ENCODE data around the gene CKLF.

DNA sequence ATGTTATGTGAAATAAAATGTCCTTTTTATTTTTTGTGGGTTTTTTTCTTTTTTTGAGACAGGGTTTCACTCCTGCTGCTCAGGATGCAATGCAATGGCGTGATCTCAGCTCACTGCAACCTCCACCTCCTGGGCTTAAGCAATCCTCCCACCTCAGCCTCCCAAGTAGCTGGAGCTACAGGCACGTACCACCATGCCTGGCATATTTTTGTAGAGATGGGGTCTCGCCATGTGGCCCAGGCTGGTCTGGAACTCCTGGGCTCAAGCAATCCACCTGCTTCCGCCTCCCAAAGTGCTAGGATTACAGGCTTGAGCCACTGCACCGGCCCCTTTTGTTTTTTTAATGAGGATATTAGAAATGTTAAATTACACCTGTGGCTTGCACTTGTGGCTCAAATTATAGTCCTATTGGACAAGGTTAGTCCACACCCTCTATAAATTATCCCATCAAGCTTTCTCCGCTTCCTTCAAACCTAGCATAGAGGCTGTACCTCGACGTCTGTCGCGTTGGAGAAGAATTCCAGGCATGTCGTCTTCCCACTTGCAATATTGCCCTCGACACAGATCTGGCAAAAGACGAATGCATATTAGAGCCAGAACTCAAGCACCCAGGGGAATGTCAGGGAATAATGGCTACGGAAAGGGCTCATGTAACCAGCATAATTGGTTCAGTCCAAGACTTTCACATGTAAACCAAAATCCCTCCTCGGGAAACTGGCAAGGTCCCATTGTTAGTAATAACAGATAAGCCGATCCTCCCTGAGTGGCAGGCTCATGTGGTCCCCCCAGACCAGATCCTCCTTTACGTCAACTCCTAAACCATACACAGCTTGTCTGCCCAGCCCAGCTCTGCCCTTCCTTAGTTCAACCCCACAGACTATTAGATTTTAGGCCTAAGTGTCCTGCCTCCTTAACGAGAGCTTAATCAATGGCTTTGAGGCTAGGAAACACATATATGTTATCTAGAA is 10.7 kb upstream of the CKLF start:
- TF ChIP-seq, protein P1, sequence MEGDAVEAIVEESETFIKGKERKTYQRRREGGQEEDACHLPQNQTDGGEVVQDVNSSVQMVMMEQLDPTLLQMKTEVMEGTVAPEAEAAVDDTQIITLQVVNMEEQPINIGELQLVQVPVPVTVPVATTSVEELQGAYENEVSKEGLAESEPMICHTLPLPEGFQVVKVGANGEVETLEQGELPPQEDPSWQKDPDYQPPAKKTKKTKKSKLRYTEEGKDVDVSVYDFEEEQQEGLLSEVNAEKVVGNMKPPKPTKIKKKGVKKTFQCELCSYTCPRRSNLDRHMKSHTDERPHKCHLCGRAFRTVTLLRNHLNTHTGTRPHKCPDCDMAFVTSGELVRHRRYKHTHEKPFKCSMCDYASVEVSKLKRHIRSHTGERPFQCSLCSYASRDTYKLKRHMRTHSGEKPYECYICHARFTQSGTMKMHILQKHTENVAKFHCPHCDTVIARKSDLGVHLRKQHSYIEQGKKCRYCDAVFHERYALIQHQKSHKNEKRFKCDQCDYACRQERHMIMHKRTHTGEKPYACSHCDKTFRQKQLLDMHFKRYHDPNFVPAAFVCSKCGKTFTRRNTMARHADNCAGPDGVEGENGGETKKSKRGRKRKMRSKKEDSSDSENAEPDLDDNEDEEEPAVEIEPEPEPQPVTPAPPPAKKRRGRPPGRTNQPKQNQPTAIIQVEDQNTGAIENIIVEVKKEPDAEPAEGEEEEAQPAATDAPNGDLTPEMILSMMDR (IDR thresholded peaks at IDR 0.05): no peak
- no peak for TF ChIP-seq POLR2A (IDR thresholded peaks at IDR 0.05)
